HCT116 (cell line): ENCODE data around the gene CXCL9. TPM values are rescaled to one million over a fixed set of nuclear protein-coding genes. Genes with fewer than 3 reads are reported as not detected.

ENCODE experiments used
- ATAC-seq: fragments of 200-7000 bp; cut with Tn5 transposase; 2 replicates; pipeline ENCODE4 v1.9.1; 2020; ENCODE audit warnings: mild to moderate bottlenecking, moderate library complexity
- BruUV-seq: library from RNA; stranded (reverse); fragments of 400-500 nt; replicated peaks from 2 replicates; lab custom pipeline; 2021; lab: Mats Ljungman, UMichigan
- CTCF ChIA-PET: fragments of 300-600 bp; sonication (Branson Sonifier 250); formaldehyde crosslinking; loops from one replicate; lab custom pipeline; 2021; ENCODE audit warnings: antibody characterized with exemption; lab: Charles Lee
- POLR2A ChIA-PET: fragments of 300-600, 350-600 bp; sonication (Branson Sonifier 250); formaldehyde crosslinking; loops from one replicate; lab custom pipeline; 2021; ENCODE audit warnings: antibody characterized with exemption; lab: Charles Lee
- RAD21 ChIA-PET, 2 experiments: fragments of 300-600 bp; sonication (Branson Sonifier 250); formaldehyde crosslinking; loops; one replicate each; lab custom pipeline; 2023; ENCODE audit warnings: low total read pairs in 2 of 2; ENCODE audit not compliant: uncharacterized antibody in 2 of 2, unreplicated experiment in 2 of 2, low non-redundant PET in 1 of 2; lab: Charles Lee
- DNase-seq: peaks from one replicate; pipeline ENCODE4 v3.0.0-alpha.2; 2010; ENCODE audit warnings: low read depth, low spot score
- H2AFZ ChIP-seq: fragments of 200-600 bp; shearing (Covaris generic), sonication (generic); 2 replicates; pipeline ENCODE4 v1.6.1; 2017; ENCODE audit warnings: low read depth, mixed run types, mixed read lengths, antibody characterized with exemption, low read length; ENCODE audit not compliant: poor library complexity, severe bottlenecking
- H3K27ac ChIP-seq: 2 replicates; pipeline ENCODE4 v1.5.1; 2012; ENCODE audit warnings: low read depth, low read length
- H3K27me3 ChIP-seq: fragments of 200-600 bp; sonication (generic); 2 replicates; pipeline ENCODE4 v1.6.1; 2016; ENCODE audit warnings: mixed run types, low read length, mixed read lengths; ENCODE audit not compliant: insufficient read depth
- H3K36me3 ChIP-seq, 2 experiments: fragments of 200-500 bp in 1 of 2; fragments of 200-600 bp in 1 of 2; sonication (Bioruptor generic) in 1 of 2; sonication (generic) in 1 of 2; 2 replicates each; pipeline versions ENCODE4 v1.5.1 to v1.6.1; 2014 to 2016; ENCODE audit warnings: low read length in 2 of 2, inconsistent platforms in 1 of 2, mixed read lengths in 1 of 2, mixed run types in 1 of 2; ENCODE audit not compliant: insufficient read depth in 2 of 2, control insufficient read depth in 1 of 2
- H3K4me1 ChIP-seq, 2 experiments: fragments of 200-600 bp in 1 of 2; sonication (generic) in 1 of 2; 2 replicates each; pipeline versions ENCODE4 v1.5.1 to v1.6.1; 2012 to 2017; ENCODE audit warnings: low read length in 2 of 2, inconsistent platforms in 1 of 2, mild to moderate bottlenecking in 1 of 2, mixed read lengths in 1 of 2, mixed run types in 1 of 2, moderate library complexity in 1 of 2; ENCODE audit not compliant: insufficient read depth in 2 of 2, control insufficient read depth in 1 of 2
- H3K4me2 ChIP-seq: fragments of 200-600 bp; sonication (generic); 2 replicates; pipeline ENCODE4 v1.6.1; 2017; ENCODE audit warnings: mixed run types, low read length, mixed read lengths
- H3K4me3 ChIP-seq, 2 experiments: fragments of 200-600 bp in 1 of 2; sonication (generic) in 1 of 2; replicated peaks in 1 of 2; 2 replicates each; pipeline ENCODE4 v1.5.1; 2011 to 2016; ENCODE audit warnings: low read length in 2 of 2, control low read depth in 1 of 2, low read depth in 1 of 2, mild to moderate bottlenecking in 1 of 2, mixed read lengths in 1 of 2, mixed run types in 1 of 2
- H3K79me2 ChIP-seq: fragments of 200-600 bp; sonication (generic); 2 replicates; pipeline ENCODE4 v1.6.1; 2017; ENCODE audit warnings: mild to moderate bottlenecking, mixed run types, low read length, moderate library complexity, mixed read lengths; ENCODE audit not compliant: insufficient read depth
- H3K9ac ChIP-seq: fragments of 200-600 bp; sonication (generic); 2 replicates; pipeline ENCODE4 v1.6.1; 2016; ENCODE audit warnings: low read length, mixed read lengths
- H3K9me2 ChIP-seq: fragments of 200-600 bp; sonication (generic), shearing (Covaris generic); 2 replicates; pipeline ENCODE4 v1.6.1; 2017; ENCODE audit warnings: mixed run types, mild to moderate bottlenecking, moderate library complexity; ENCODE audit not compliant: insufficient read depth
- H3K9me3 ChIP-seq, 2 experiments: fragments of 200-500 bp in 1 of 2; fragments of 200-600 bp in 1 of 2; sonication (Bioruptor generic) in 1 of 2; sonication (generic) in 1 of 2; 2 replicates each; pipeline ENCODE4 v1.6.1; 2014 to 2017; ENCODE audit warnings: low read length in 2 of 2, mixed read lengths in 2 of 2, inconsistent platforms in 1 of 2, low read depth in 1 of 2, mild to moderate bottlenecking in 1 of 2, mixed run types in 1 of 2, moderate library complexity in 1 of 2; ENCODE audit not compliant: control insufficient read depth in 1 of 2, insufficient read depth in 1 of 2
- H4K20me1 ChIP-seq: fragments of 200-600 bp; sonication (generic), shearing (Covaris generic); 2 replicates; pipeline ENCODE4 v1.6.1; 2017; ENCODE audit warnings: mixed run types, mild to moderate bottlenecking, moderate library complexity; ENCODE audit not compliant: insufficient read depth
- EZH2phosphoT487 ChIP-seq: fragments of 200-600 bp; IDR thresholded peaks from 2 replicates; pipeline ENCODE4 v1.6.1; 2018; ENCODE audit warnings: antibody characterized with exemption, borderline replicate concordance
- FOSL1 ChIP-seq: IDR thresholded peaks from 2 replicates; pipeline ENCODE4 v1.6.1; 2012; ENCODE audit warnings: low read depth
- JUND ChIP-seq: IDR thresholded peaks from 2 replicates; pipeline ENCODE4 v1.6.1; 2012
- REST ChIP-seq: IDR thresholded peaks from 2 replicates; pipeline ENCODE4 v1.6.1; 2012; ENCODE audit warnings: low read depth
- SRF ChIP-seq: IDR thresholded peaks from 2 replicates; pipeline ENCODE4 v1.6.1; 2012; ENCODE audit warnings: low read depth
- TCF7L2 ChIP-seq: IDR thresholded peaks from 2 replicates; pipeline ENCODE4 v1.7.0; 2011; ENCODE audit warnings: borderline replicate concordance, inconsistent platforms; ENCODE audit not compliant: insufficient read depth, insufficient read length; ENCODE audit errors: extremely low read depth
- intact Hi-C: fragments of 100-400 bp; cut with micrococcal nuclease; formaldehyde crosslinking; loops from 2 replicates; pipeline ENCODE4 v1.10.0; 2022
- total RNA-seq: library from RNA; stranded (reverse); gene quantifications from one replicate; pipeline ENCODE4 v1.2.1, GENCODE V29; 2021; ENCODE audit not compliant: unreplicated experiment

CXCL9 gene
- total RNA-seq, 1 experiment from 2014 or later = not detected

GRCh38 chr4:76003035-76003434 is 4.3 kb downstream of the CXCL9 start (continued):
- TF ChIP-seq JUND = no peak
- no peak for TF ChIP-seq SRF
- no peak for TF ChIP-seq FOSL1

DNA sequence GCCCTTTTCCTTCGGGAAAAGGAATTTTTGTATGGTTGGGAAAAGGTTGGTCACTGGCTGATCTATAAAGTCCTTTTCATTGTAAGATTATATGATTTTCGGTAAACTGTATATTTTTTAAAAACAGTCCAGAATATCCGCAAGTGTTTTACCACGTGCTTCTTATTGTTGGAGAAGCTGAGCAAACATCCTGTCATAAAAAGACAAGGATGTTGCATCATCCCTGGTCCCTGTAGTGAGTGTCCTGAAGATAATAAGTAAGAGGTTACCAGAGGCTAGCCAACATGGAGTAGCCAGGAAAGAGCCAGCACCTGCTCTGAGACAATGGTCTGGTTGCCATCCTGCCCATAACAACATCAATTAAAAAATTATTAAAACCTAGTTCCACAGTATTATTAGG is 5.1 kb downstream of the CXCL9 start:
- no peaks in the 10 kb centered on the region for H3K79me2 ChIP-seq
- no peak for DNase-seq
- intact Hi-C loops = no loop called here
- ChIA-PET POLR2A (no interaction called here), CTCF (no interaction called here), RAD21 (no interaction called here)
- H3K9ac ChIP-seq = no peak overlapping the region
- H3K4me3 ChIP-seq = no peak overlapping the region
- no peak overlapping the region for H2AFZ ChIP-seq
- peaks cover 0 to 4% of the 10 kb centered on the region in 2 experiments; a peak in 1 of 4 replicates for H3K4me1 ChIP-seq
- no peaks in the 10 kb centered on the region for H3K9me3 ChIP-seq
- H3K27ac ChIP-seq = no peak overlapping the region
- BruUV-seq = no TSS peak
- H4K20me1 ChIP-seq = no peaks in the 10 kb centered on the region
- TF ChIP-seq EZH2phosphoT487 (no peak), TCF7L2 (no peak), REST (no peak)
- no peaks in the 10 kb centered on the region for H3K36me3 ChIP-seq
- no peaks in the 10 kb centered on the region for H3K9me2 ChIP-seq
- no peak for ATAC-seq
- H3K27me3 ChIP-seq = no peaks in the 10 kb centered on the region
- H3K4me2 ChIP-seq = no peak overlapping the region
